Gastroesophageal sphincter (tissue), 3 donors: ENCODE measurements around the gene THY1.

Source experiments
- EP300 ChIP-seq: sonication (generic); formaldehyde crosslinking; IDR thresholded peaks from one replicate; pipeline ENCODE4 v1.6.1; 2017; ENCODE audit warnings: antibody characterized with exemption, mild to moderate bottlenecking
- POLR2A ChIP-seq, 2 donors: fragments of 450-650 bp; IDR thresholded peaks; one replicate each; pipeline ENCODE4 v1.6.1; 2017; ENCODE audit warnings: antibody characterized with exemption in 2 of 2, mild to moderate bottlenecking in 2 of 2, moderate library complexity in 1 of 2
- POLR2AphosphoS5 ChIP-seq: sonication (generic); formaldehyde crosslinking; IDR thresholded peaks from one replicate; pipeline ENCODE4 v1.6.1; 2017; ENCODE audit warnings: antibody characterized with exemption
- TF ChIP-seq, protein P1 (sequence below), 4 experiments: fragments of 200-600 bp in 2 of 4; fragments of 450-650 bp in 2 of 4; sonication (generic) in 1 of 4; IDR thresholded peaks; one replicate each; pipeline ENCODE4 v1.5.1; 2017 to 2019; ENCODE audit warnings: antibody characterized with exemption in 4 of 4, mild to moderate bottlenecking in 2 of 4, moderate library complexity in 2 of 4

- TF ChIP-seq, protein P1, sequence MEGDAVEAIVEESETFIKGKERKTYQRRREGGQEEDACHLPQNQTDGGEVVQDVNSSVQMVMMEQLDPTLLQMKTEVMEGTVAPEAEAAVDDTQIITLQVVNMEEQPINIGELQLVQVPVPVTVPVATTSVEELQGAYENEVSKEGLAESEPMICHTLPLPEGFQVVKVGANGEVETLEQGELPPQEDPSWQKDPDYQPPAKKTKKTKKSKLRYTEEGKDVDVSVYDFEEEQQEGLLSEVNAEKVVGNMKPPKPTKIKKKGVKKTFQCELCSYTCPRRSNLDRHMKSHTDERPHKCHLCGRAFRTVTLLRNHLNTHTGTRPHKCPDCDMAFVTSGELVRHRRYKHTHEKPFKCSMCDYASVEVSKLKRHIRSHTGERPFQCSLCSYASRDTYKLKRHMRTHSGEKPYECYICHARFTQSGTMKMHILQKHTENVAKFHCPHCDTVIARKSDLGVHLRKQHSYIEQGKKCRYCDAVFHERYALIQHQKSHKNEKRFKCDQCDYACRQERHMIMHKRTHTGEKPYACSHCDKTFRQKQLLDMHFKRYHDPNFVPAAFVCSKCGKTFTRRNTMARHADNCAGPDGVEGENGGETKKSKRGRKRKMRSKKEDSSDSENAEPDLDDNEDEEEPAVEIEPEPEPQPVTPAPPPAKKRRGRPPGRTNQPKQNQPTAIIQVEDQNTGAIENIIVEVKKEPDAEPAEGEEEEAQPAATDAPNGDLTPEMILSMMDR (IDR thresholded peaks at IDR 0.05): no peak
- TF ChIP-seq POLR2A (IDR thresholded peaks at IDR 0.05) (no peak), EP300 (no peak), POLR2AphosphoS5 (no peak)
Observed at GRCh38 chr11:119378851-119379465, 44.0 kb downstream of the THY1 start.
